NCI-H1694 treated with DMSO at 0.1 percent for 48 hours (cell line): ENCODE results near the gene FAM117B.
"Not testable (repeated sequence)": the region's sequence is repeated elsewhere in the genome, so short reads cannot be mapped to it uniquely, and the experiment has no call there.

Source experiments
- DNase-seq: peaks from one replicate; lab custom pipeline; 2025; lab: John Stamatoyannopoulos, UW

FAM117B gene

GRCh38 chr2:202703091-202703490 is 68.3 kb downstream of the FAM117B start:
- DNase-seq, result no peak

DNA sequence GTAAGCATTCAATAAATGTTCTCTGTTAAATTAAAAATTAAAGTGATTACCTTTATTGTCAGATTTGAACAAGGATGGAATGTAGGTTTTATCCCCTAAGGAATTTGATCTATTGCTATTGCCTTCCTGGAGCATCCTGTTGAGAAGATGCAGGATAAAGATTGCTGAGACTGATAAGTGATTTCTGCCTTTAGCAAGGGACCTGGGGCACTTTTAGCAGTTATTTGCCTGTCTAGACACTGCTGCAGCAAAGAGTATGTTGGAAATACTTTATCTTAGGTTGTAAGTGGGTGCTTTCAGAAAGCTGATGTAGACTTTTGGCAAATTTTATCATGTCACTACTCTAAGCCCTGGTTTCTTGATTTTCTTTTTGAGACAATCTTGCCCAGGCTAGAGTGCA is 69.5 kb downstream of the FAM117B start:
- DNase-seq, result no peak

GRCh38 chr2:202705446-202706020 is 70.8 kb downstream of the FAM117B start:
- DNase-seq, result no peak

GRCh38 chr2:202714971-202715935 is 80.5 kb downstream of the FAM117B start:
- not testable (repeated sequence) for DNase-seq

DNA sequence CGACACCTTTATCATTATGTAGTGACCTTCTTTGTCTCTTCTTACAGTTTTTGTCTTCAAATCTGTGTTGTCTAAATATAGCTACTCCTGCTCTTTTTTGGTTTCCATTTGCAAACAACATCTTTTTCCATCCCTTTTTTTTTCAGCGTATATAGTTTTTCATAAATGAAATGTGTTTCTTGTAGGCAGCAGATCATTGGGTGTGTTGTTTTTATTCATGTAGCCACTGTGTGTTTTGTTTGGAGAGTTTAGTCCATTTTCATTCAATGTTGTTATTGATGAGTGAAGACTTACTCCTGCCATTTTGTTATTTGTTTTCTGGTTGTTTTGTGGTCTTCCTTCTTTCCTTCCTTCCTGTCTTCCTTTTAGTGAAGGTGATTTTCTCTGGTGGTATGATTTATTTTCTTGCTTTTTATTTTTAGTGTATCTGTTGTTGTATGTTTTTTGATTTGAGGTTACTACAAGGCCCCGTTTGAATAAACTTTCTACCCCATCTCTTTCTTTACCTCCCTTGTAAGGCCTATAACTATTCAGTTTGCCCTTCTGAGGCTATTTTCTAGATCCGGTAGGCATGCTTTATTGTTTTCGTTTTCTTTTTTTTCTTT is 81.4 kb downstream of the FAM117B start:
- no peak for DNase-seq

DNA sequence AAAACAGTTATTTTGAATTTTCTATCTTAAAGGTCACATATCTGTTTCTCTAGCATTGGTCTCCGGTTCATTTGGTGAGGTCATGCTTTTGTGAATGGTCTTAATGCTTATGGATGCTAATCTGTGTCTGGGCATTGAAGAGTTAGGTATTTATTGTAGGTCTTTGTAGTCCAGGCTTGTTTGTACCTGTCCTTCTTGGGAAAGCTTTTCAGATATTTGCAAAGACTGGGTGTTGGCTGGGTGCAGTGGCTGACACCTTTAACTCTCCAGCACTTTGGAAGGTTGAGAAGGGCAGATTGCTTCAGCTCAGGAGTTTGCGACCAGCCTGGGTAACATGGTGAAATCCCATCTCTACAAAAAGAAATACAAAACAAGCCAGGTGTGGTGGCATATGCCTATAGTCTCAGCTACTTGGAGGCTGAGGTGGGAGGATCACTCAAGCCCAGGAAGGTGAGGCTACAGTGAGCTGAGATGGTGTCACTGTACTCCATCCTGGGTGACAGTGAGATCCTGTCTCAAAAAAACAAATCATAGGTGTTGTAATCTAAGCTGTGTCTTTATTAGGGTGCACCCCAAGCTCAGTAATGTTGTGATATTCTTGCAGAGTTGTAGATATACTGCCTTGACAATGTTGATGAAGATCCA is 82.3 kb downstream of the FAM117B start:
- DNase-seq, result no peak

DNA sequence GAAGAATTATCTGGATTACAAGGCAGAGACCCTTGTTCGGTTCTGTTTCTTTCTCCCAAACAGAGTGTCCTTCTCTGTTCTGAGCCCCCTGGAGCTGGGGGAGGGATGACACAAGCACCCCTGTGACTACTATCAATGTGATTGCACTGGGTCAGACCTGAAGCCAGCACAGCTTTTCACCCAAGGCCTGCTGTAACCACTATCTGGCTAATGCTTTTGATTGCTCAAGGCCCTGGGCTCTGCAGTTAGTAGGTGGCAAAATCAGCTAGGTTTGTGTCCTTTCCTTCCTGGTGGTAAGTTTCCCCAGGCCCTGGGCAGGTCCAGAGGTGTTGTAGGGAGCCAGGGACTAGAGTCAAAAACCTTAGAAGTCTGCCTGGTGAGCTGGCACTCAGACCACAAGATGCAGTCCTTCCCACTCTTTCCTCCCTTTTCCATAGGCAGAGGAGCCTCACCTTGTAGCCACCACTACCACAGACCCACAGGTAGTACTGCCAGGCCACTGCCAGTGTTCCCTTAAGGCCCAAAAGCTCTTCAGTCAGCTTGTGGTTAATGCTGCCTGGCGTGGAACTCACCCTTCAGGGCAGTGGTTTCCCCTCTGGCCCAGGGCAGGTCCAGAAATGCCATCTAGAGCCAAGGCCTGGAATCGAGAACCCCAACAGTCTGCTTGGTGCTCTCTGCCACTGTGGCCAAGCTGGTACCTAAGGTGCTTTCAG is 83.0 kb downstream of the FAM117B start:
- no peak for DNase-seq

DNA sequence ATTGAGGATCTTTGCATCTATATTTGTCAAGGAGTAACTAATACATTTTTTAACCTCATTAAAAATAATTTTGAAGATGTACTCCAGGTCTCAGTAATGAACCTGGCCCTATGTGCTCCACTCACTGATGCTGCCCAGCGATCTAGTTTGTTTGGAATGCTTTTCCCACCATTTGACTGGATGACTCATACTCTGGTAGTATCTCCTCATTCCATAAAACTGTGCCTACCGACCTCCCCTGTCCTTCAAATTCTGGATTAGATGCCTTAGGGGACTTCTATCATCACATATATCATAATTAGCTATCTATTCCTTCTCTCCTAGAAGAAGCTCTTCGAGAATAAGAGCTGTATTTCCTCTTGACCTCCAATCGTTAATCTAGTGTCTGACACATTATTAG is 83.8 kb downstream of the FAM117B start:
- DNase-seq, result no peak

- no peak for DNase-seq
Measured at GRCh38 chr2:202720226-202720625, 85.5 kb downstream of the FAM117B start.

DNA sequence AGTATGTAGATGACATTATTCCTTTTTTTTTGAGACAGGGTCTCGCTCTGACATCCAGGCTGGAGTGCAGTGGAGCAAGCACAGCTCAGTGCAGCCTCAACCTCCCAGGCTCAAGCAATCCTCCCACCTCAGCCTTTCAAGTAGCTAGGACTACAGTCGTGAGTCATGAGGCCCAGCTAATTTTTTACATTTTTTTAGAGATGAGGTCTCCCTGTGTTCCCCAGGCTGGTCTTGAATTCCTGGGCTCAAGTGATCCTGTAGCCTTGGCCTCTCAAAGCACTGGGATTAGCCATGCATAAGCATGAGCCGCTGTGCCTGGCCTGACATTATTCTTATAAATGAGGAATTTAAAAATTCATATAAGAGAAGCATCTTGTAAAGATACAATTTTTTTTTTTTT is 86.9 kb downstream of the FAM117B start:
- DNase-seq, result no peak

DNA sequence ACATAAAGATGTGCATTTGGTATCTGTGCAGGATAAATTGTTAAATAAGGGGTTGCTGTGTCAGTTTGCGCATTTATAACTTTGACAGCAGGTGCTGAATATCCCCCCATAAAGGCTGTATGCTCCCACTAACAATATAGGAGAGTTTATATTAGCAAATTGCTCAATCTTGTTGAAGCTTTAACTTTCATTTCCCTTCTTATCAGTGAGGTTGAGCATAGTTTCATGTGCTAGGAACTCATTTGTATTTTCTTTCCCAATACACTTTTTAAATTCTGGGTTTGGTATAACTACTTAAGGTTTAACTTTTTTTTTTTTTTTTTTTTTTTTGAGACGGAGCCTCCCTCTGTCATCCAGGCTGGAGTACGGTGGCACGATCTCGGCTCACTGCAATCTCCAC is 89.0 kb downstream of the FAM117B start:
- DNase-seq, result no peak

DNA sequence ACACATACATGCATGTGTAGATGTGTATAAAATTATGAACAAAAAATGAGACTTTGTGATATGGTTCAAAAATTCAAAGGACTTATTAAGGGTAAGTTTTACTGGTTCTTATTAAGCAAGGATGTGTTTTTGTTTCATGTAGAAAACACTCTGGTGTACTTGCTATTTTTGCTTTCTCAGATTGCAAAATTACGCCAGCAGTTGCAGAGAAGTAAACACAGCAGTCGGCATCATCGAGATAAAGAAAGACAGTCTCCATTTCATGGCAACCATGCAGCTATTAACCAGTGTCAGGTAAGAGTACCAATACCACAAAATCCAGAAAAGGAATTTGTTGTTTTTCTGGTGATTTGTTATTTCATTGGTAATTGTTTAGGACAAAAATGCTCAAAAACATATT is 91.3 kb downstream of the FAM117B start:
- DNase-seq, result no peak

GRCh38 chr2:202736826-202737225 is 102.1 kb downstream of the FAM117B start:
- no peak for DNase-seq

GRCh38 chr2:202743613-202744012 is 108.8 kb downstream of the FAM117B start:
- DNase-seq, result no peak

- no peak for DNase-seq
Measured at GRCh38 chr2:202749477-202749876, 114.7 kb downstream of the FAM117B start.

GRCh38 chr2:202750763-202751427 is 116.1 kb downstream of the FAM117B start:
- DNase-seq, result no peak

- DNase-seq, result no peak
Measured at GRCh38 chr2:202752071-202752470, 117.3 kb downstream of the FAM117B start.

DNA sequence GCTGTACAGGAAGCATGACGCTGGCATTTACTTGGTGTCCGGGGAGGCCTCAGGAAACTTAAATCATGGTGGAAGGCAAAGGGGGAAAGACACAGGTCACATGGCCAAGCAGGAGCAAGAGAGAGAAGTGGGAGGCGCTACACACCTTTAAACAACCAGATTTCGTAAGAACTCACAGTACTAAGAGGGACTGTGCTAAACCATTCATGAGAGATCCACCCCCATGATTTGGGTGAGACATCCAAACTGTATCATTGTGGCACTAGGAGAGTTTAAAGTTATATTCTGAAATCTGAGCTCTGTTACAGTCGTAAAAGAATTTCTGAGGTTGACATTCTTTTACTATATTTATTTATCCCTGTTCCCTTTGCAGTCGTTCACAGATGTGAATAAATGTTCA is 120.2 kb downstream of the FAM117B start:
- no peak for DNase-seq

DNA sequence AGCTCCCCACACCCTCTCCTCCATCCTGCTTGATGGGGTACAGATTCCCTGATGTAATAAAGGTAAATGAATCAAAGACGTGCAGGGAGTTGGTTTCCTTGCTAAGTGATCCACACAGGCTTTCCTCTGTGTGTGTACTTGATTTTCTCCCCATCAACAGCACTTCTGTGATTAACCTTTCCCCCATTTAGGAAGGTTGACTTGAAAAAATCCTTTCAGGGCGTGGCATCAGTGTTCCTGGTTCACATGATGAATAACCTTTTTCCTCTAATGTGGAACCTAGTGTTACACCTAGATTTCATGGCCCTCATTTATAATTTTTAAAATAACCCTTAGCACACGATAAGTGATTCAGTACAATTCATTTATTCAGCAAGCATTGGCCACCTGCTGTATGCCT is 121.8 kb downstream of the FAM117B start:
- no peak for DNase-seq

- DNase-seq, result no peak
Measured at GRCh38 chr2:202757339-202757738, 122.6 kb downstream of the FAM117B start.

DNA sequence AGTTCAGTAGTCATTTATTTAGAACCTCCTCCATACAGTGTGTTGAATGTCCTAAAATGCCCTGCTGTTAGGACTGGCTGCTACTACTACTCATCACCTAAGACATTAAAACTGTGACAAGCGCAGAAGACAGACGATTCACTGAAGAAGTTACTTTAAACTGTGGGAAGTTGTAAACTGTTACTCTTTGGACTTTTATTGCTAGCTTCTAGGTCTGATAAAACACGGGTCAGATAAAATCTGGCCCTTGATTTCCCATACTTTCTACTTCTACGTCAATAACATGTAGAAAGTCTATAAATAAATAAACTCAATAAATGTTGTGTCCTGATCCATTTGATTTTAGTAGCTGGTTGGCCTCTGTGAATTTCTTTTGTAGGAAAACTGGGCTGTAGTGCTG is 123.4 kb downstream of the FAM117B start:
- no peak for DNase-seq
